GF-D8 (cell line): ENCODE data around the gene PBRM1.
A peak's percentile ranks its signal among the peaks of the same experiment; 100 is the strongest.

ENCODE experiments used
- DNase-seq: peaks from one replicate; lab custom pipeline; 2025; lab: John Stamatoyannopoulos, UW

Gene PBRM1

DNA sequence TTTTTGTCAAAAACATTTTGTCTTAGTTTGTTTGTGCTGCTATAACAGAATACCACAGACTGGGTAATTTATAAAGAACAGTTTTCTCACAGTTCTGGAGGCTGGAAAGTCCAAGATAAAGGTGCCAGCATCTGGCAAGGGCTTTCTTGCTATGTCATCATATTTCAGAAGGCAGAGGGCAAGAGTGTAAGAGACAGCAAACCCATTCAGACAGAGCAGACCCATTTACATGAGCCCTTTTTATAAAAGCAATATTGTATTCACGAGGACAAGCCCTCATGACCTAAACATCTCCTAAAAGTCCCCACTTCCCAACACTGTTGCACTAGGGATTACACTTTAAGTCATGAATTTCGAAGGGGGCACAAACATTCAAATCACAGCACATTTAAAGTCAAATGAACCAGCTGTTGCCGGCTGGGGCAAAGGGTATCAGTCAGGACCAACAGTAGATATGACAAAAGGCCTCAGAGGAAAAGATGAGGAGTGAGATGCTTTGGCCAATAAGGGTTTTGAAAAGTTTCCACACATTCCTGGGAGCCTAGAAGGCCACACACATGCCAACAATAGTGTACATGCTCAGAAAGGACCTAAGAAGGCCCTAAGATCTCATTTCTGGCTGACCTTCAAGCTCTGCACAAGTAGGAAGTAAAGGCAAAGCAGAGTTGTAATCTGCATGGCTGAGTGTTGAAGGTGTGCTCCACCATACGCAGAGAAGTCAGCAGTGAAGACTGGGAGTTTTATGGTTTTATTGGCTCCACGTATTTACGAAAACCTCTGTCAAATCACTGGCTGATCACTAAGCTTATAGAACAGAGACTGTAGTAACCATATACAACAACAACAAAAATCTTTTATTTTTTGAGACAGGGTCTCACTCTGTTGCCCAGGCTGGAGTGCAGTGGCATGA lies 111.4 kb downstream of the PBRM1 start:
- no peak for DNase-seq

DNA sequence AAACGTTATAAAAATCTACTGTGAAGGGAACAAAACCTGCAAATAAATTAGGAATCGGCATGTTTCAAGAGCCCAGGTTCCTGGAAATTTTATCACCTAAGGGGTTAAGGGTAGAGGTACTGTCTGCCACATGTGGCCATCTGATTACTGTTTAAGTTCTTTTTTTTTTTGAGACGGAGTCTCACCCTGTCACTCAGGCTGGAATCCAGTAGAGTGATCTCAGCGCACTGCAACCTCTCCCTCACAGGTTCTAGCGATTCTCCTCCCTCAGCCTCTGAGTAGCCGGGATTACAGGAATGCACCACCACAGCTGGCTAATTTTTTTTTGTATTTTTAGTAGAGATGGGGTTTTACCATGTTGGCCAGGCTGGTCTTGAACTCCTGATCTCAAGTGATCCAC lies 113.5 kb downstream of the PBRM1 start:
- no peak for DNase-seq

DNA sequence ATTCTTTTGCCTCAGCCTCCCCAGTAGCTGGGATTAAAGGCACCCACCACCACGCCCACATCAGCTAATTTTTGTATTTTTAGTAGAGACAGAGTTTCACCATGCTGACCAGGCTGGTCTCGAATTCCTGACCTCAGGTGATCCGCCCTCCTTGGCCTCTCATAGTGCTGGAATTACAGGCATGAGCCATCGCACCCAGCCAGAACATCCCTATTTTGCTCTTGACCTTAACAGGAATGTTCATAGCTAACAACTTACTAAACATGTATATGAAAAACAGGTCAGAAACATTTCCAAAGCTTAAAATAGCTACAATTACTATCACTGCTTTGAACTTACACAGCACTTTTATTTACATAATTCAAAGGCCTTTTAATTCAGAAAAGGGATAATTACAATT lies 115.6 kb downstream of the PBRM1 start:
- no peak for DNase-seq

- DNase-seq: no peak
These were observed 117.6 kb downstream of the PBRM1 start for GRCh38 chr3:52568069-52568468.

DNA sequence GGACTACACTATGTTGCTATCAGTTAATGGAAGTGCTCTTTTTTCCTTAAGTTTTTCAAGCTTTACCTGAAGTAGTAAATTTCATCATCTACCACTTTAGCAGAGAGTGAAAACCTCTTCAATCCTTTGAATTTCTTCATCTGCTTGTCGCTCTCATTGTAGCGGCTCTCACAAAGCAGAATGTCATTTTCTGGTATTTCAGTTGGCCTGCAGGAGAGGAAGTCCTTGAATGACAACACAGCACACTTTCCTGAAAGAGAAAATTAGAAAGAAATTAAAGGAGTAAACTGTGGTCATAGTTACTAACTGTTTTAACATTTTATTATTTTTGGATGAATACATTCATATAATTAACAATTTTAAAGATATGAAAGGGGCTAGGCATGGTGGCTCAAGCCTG lies 121.7 kb downstream of the PBRM1 start:
- DNase-seq: no peak

- DNase-seq: no peak
These were observed 124.5 kb downstream of the PBRM1 start for GRCh38 chr3:52561028-52561747.

DNA sequence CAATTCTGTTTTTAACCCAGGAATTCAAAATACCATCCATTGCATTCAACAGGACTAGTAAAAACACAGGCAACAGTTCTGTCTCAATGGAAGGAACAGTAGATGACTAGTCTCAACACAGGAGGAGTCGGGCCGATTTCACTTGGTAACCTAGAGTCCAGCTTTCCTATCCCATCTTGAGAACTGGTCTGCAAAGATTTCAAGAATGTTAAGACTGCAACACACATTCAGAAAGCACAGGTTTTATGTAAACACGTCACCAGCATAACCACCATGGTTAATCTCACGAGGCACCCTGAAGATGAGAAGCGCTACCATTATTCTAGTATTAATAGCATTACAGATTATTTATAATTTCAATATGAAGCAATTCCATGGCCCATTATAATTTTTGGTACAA lies 127.3 kb downstream of the PBRM1 start:
- DNase-seq: no peak

- no peak for DNase-seq
These were observed 128.4 kb downstream of the PBRM1 start for GRCh38 chr3:52557011-52557960.

DNA sequence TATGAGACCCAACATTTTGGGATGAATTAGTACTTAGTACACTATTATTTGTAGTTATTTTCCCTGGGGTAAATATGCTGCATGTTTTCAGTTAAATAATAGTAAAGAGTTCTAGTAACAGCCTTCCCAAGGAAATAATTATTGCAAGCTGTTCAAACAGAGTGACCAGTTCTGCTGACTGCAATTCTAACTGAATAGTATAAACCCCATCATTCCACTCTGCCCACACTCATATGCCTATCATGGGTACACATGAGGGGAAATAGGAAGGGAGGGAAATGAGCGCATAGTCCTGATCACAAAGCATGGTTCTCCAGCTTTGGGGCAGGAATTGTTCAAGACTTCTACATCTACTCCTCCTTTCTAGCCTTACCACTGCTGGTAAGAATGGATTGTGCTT lies 130.7 kb downstream of the PBRM1 start:
- no peak for DNase-seq

DNA sequence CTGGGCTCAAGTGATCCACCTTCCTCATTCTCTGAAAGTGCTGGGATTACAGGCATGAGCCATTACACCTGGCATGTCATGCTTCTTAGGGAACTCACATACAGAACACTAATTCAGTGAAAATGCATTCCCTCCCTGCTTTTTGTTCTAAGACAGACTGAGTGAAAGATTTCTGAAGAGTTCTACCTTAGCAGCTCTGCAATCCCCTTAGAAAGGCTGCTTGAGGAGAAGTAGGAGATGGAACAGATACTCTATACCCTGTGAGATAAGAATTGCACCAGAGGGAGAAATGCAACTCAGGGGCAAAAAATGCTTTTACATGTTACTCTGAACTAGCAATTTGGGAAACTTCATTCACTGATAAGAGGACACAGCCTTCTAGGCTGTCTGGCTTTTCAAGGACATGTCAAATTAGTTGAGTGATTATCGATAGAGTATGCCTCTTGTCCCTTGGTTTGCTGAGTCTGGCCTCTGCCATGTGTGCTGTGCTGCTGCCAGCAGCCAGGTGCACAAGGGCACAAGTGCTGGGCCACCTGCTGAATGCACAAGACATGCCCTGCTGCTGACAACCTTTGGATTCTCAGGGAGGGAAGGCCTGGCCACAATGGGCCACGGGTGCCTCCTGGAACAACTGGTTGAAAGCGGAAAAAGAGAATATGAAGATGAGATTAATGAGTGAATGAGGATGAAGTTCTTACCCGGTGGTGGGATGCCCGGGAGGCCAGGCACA lies 131.5 kb downstream of the PBRM1 start:
- DNase-seq: no peak

- DNase-seq: no peak
These were observed 133.6 kb downstream of the PBRM1 start for GRCh38 chr3:52552089-52552488.

DNA sequence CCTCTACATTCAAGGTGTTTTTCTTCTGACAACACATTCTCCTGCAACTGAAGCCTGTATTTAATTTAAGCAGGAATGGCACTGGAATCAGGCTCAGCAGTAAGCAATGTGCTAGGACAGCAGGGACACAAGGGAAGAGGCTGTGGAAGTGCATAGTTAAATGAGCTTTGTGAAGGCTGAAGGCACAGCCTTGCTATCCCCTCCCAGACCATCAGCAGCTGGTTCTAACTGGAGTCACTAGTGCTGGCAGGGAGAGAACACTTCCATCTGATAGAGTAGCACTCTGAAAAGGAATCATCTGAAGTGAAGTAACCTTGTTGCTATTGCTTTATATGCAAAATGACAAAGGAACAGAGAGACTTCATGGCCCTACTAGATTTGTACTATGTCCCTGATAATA lies 134.6 kb downstream of the PBRM1 start:
- DNase-seq: no peak

DNA sequence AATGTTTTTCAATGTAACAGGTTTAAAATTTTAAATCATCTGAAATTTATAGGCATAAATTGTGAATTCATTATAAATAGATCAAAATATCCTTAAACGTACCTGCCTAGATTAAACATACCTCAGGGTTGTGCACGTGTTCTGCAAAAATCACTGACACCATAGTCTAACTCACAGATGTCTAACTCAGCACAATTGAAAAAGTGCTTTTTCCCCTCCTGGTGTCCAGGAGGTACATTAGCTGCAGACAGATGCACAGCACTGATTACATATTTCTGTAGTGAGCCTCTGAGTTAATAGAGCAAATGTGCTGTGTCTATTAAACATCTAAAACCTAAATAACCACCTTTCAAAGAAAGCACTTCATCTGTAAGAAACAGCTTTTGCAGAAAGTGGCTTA lies 138.6 kb downstream of the PBRM1 start:
- DNase-seq: no peak

GRCh38 chr3:52546111-52546901 lies 139.4 kb downstream of the PBRM1 start:
- no peak for DNase-seq

- DNase-seq: no peak
These were observed 140.8 kb downstream of the PBRM1 start for GRCh38 chr3:52544937-52545336.

GRCh38 chr3:52541050-52541449 lies 144.7 kb downstream of the PBRM1 start:
- no peak for DNase-seq

GRCh38 chr3:52539010-52539653 lies 146.6 kb downstream of the PBRM1 start:
- peak; percentile 7 for DNase-seq

GRCh38 chr3:52537726-52538421 lies 147.8 kb downstream of the PBRM1 start:
- DNase-seq: no peak

DNA sequence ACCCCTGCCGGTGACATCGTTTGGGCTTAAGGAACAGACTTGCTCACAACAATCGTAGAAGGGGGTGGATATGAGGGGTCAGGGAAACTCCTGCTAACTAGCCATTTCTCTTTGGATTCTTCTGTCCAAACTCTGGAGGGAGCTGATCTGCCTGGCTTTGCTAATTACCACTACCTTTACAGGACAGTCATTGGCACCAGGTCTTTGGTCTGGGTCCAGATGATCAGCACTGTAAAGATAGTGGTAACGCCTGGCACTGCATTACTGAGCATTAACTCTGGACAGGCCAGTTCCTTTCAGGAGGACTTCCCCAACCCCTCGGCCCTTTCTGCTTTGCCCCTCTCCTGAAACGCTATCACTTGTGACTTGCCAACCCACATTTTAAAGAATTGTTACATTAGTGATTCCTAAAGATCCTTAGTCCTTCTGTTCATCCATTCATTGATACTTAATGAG lies 148.5 kb downstream of the PBRM1 start:
- DNase-seq: no peak
